ENCODE measurements around the gene ACP1.

Gene ACP1

DNA sequence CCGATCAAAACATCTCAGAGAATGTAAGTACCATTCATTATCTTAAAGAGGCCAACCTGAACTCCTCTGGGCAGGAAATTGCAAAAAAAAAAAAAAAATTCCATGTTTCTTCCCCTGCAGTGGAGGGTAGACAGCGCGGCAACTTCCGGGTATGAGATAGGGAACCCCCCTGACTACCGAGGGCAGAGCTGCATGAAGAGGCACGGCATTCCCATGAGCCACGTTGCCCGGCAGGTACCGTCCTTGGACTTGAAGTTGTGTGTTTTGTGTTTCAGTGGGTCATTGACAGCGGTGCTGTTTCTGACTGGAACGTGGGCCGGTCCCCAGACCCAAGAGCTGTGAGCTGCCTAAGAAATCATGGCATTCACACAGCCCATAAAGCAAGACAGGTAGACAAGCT lies 7.2 kb downstream of the ACP1 start:
- TF ChIP-seq, protein P1, sequence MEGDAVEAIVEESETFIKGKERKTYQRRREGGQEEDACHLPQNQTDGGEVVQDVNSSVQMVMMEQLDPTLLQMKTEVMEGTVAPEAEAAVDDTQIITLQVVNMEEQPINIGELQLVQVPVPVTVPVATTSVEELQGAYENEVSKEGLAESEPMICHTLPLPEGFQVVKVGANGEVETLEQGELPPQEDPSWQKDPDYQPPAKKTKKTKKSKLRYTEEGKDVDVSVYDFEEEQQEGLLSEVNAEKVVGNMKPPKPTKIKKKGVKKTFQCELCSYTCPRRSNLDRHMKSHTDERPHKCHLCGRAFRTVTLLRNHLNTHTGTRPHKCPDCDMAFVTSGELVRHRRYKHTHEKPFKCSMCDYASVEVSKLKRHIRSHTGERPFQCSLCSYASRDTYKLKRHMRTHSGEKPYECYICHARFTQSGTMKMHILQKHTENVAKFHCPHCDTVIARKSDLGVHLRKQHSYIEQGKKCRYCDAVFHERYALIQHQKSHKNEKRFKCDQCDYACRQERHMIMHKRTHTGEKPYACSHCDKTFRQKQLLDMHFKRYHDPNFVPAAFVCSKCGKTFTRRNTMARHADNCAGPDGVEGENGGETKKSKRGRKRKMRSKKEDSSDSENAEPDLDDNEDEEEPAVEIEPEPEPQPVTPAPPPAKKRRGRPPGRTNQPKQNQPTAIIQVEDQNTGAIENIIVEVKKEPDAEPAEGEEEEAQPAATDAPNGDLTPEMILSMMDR (IDR thresholded peaks at IDR 0.05; ENCODE audit: borderline replicate concordance, insufficient read depth, low read depth, low read length): no peak
- H3K4me3 ChIP-seq (ENCODE audit: low read depth, low read length): no peak overlapping the region

DNA sequence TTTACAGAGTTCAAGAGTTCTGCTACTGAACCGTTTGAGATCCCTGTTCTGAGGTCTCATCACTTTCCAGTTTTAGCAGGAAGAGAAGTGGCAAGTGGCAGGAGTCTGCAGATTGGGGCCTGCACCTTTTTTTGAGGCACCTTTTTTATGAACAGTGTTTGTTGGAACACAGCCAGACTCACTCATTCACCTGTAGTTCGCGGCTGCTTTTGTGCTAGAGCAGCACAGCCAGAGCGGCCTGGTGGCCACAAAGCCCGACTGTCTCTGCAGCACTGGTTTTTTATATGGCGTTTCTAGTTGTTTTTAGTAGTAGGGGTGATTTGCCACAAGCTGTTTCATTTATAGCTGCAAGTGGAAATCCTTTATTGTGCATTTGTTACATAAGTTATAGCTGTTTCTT lies 8.6 kb downstream of the ACP1 start:
- TF ChIP-seq, protein P1 (IDR thresholded peaks at IDR 0.05; ENCODE audit: borderline replicate concordance, insufficient read depth, low read depth, low read length): no peak
- H3K4me3 ChIP-seq (ENCODE audit: low read depth, low read length): no peak overlapping the region

DNA sequence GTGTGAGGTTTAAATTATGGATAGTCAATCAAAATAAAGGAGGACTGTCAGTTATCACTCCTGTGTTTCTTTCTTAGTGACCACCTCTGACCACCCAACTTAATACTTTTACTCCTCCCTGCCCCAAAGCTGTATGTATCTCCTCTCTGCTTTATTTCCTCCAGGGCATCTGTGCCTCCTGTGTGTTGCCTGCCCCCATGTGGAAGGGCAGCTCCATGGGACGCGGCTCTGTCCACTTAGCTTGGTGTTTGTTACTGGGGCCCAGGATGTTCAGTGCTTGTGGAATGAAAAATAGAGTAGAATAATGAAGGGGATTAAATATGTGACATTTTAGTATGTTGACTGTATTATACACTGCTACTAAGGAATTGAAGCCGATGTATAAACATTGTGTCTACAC lies 9.8 kb downstream of the ACP1 start:
- no peak overlapping the region for H3K4me3 ChIP-seq (ENCODE audit: low read depth, low read length)
- TF ChIP-seq, protein P1 (IDR thresholded peaks at IDR 0.05; ENCODE audit: borderline replicate concordance, insufficient read depth, low read depth, low read length): no peak

GRCh38 chr2:275466-275865 lies 10.7 kb downstream of the ACP1 start:
- H3K4me3 ChIP-seq (ENCODE audit: low read depth, low read length): no peak overlapping the region
- TF ChIP-seq, protein P1 (IDR thresholded peaks at IDR 0.05; ENCODE audit: borderline replicate concordance, insufficient read depth, low read depth, low read length): no peak

GRCh38 chr2:278312-278926 lies 13.7 kb downstream of the ACP1 start:
- H3K4me3 ChIP-seq (ENCODE audit: low read depth, low read length): no peak overlapping the region
- TF ChIP-seq, protein P1 (IDR thresholded peaks at IDR 0.05; ENCODE audit: borderline replicate concordance, insufficient read depth, low read depth, low read length): no peak

DNA sequence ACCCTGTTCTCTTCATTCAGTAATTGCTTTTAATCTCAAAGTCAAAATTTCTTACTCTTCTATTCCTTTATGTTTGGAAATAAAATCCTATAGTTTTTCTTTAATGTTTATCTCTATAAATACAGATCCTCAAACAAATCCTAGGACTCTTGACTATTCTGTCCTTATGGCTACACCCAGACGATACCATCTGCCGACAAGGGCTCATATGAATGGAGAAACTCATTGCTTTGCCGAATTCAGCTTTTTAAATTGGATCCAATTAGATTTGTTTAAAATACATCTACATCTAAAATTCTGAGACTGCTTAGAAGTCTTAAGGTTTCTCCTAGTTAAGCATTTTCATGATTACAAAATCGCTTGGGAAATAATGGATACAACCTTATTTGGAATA lies 14.2 kb downstream of the ACP1 start:
- no peak overlapping the region for H3K4me3 ChIP-seq (ENCODE audit: low read depth, low read length)
- TF ChIP-seq, protein P1 (IDR thresholded peaks at IDR 0.05; ENCODE audit: borderline replicate concordance, insufficient read depth, low read depth, low read length): no peak

DNA sequence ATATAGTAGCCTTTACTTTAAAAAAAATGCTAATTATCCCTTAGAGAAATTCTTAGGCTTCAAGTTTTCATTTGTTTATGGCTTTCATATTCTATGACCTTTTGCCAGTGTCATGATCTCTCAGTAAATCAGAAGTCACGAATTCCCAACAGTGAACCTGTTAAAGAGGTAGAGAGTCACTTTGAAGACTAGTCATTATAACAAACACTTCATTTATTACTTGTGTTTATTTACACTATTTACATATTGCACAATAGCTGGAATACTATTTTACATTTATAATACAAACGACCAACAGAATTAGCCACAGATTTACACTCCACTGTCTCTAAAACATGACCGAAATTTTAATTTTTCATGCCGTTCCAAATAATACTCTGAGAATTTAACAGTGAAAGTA lies 14.6 kb downstream of the ACP1 start:
- TF ChIP-seq, protein P1 (IDR thresholded peaks at IDR 0.05; ENCODE audit: borderline replicate concordance, insufficient read depth, low read depth, low read length): no peak
- H3K4me3 ChIP-seq (ENCODE audit: low read depth, low read length): no peak overlapping the region
